HuH-7.5 (cell line): ENCODE data around the gene CYP11A1.

Source experiments
- DNase-seq: peaks from one replicate; pipeline ENCODE4 v3.0.0; 2011; ENCODE audit warnings: low spot score

The CYP11A1 gene

DNA sequence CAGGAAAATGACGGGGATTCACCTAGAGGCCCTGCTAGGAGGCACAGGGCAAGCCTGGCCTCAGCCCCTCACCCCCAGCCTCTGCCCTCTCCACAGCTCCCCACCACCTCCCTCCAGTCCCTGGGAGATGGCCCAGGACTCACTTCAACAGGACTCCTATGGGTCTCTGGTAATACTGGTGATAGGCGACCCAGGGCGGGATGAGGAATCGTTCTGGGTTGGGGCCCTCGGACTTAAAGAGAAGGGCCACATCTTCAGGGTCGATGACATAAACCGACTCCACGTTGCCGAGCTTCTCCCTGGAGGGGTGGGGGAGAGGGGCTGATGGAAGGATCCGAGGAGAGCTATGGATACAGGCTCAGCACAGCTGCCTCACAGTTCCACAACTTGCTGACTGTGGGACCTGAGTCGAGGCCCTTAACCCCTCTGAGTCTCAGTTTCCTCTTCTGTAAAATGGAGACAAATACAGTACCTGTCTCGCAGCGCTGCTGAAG, 19.6 kb downstream of the CYP11A1 start:
- no peak for DNase-seq

DNA sequence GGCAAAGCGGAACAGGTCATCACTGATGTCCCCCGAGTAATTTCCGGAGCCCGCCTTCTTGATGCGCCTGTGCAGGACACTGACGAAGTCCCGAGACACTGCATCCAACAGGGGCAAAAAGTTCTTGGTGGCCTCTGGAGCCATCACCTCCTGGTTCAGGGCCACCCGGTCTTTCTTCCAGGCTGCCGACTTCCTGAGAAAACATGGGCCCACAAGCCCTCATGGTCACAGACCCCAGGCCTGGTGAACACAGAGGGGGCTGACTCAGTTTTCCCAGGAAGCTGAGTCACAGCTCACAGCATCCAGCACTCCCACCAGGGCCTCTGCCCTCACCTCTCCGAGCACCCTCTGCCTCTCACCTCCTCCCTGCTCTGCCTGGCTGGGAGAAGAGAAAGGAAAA, 22.4 kb downstream of the CYP11A1 start:
- no peak for DNase-seq

DNA sequence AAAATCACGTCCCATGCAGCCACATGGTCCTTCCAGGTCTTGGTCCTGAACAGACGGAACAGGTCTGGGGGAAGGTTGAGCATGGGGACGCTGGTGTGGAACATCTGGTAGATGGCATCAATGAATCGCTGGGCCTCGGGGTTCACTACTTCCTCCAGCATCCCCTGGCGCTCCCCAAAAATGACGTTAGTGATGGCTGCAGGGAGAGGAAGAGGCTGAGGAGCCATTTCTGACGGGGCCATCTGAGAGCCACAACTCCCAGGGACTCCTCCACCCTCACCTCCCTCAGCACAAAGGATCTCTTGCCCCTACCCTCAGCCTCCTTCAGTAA, 23.7 kb downstream of the CYP11A1 start:
- DNase-seq: no peak

DNA sequence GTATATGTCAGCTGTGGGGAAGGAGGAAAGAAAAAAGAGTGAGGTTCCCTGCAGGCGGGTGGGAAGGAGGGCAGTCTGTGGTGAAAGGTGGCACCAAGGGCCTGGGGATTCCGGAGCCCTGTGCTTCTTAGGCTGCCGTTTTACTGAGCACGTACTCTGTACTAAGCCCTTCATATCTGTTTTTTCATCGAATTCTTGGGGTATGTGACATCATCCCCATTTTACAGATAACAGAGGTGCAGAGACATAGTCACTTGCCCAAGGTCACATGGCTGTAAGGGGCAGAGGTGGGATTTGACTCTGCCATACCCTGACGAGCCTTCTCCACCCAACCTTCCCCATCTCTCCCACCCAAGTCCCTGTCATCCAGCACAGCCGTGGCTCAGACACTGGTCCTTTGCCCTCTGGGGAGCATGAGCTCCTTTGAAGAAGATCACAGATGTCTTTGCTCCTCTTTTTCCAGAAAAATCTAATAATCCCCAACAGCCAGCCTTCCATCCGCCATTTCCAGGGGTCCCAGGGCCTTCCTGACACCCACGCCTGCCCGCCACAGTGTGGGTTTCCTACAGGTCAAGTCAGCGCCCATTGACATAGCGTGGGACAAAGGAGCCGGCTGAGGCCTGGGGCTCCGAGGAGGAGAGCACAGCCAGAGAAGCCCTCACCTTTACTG, 24.2 kb downstream of the CYP11A1 start:
- DNase-seq: no peak

DNA sequence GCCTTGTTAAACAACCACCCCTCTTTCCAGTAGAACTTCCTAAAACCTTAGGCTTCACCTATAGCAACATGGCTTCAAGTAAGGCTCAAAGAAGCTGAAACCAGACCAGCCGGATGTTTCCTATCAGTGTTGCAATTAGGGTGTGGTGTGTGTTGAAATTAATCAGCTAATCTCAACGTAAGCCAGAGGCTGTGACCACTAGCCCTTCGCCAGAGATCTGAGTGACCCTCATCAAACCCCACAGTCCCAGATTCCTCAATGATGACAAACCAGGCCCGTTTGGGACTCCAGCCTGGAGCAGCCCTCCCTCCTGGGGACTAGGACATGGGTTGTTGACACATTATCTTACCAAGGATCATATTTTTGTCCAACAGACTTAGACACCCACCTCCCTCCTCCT, 27.3 kb downstream of the CYP11A1 start:
- DNase-seq: no peak

DNA sequence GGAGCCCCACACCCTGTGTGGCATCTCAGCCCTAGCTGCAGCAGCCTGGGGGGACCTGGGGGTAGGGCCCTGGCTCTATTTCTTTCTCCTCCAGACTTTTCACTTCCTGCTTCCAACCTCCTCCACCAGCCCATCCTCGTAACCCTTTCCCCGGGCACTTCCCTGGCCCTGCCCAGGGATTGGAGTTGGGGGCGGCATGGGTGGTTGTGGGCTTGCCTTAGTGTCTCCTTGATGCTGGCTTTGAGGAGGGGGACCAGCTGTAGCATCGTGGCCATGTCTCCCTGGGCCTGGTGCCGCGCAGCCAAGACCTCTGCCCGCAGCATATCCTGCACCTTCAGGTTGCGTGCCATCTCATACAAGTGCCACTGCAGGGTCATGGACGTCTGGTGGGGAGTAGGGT, 28.1 kb downstream of the CYP11A1 start:
- DNase-seq: no peak

DNA sequence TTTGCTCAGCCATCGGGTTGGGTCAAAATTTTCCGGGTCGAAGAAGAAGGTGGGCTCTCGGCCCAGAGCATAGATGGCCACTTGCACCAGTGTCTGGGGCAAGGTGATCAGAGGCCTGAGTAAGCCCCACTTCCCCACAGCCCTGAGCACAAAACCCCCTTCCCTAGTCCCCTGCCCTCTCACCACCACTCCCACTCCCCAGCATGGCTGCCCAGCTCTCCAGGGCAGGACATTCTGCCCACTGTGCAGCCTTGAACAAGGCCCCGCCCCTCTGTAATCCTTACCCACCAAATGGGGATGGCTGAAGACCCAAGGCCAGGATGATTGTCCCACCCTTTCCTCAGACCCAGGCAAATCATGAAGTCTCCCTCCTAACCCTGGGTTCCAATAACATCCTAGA, 28.8 kb downstream of the CYP11A1 start:
- DNase-seq: no peak

DNA sequence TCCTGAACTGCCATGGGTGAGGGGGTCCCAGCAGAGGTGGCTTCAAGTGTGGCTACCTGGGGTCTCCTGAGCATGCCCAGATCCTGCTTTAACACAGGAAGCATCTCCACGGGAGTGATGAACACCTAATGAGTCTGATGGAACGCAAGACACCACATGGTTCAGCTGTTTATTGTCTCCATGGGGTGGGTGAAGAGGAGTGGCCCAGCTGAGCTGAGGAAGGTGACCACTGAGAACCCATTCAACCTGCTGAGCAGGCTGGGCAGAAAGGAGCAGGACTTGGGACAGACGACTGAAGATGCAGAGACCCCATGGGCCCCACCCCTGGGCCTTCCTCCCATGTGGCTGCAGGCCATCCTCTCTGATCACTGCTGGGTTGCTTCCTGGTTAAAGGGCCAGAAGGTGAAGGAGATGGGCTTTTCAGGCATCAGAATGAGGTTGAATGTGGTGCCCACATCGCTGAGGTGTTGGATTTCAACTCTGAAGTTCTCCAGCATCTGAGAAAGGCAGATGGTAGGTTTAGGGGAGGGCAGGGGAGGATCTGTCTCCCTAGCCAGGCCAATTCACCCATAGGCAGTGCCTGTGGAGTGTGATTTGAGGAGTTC, 29.7 kb downstream of the CYP11A1 start:
- DNase-seq: no peak

DNA sequence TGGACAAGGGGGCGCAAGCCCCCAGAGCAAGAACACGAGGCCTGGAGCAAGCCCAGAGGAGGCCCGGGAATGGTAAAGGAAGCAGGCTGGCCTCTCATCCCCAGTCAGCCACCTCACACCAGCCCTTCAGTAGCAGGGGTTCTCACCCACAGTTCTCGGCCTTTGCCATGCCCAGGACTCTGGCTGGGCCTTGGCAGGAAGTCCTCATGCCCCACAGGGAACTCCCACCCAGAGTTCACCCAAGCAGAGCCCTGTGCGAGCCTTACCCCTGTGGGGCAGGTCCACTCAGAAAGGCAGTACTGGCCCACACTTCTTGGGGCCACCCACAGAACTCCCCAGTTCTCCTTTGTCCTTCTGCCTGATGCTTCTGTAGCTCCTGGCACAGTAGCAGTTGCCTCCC, 30.3 kb downstream of the CYP11A1 start:
- DNase-seq: no peak

DNA sequence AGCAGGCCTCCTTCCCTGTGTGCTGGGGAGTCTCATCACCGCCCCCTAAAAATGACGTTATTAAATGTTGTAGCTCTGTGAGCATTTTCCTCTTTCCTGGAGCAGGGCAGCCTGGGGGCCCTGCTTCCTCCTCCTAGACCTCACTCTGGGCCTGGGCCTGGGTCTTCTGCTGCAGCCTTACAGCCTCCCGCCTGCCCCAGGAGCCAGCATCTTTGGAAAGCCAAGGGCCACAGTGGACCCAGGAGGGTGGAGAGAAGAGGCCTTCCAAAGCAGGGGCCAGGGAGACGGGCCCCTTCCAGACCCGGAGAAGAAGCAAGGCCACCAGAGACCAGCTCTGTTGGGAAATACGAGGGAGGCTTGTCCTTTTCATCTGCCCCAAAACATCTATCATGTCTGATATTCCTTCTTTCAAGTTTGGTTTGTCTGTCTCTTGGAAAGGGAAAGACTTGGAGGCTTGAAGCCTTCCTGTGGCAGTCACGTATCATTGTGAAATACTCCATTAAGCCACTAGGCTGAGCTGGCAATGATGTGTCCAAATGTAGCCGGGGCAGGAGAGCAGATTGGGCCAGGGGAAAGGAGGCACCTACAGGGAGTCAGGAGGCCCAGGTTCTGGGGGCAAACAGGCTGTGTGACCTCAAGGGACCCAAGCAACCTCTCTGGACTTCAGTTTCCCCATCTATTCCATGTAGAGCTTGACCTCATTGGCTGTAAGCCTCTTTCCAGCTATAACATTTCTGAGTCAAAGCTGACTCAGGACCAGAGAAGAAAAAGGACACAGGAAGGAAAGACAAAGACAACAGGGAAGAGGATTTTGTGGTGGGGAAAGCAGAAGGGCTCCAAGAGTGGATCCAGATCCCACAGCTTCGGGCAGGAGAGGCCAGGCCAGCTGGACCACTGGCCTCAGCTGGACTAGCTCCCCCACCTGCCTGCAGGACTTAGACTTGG, 31.1 kb downstream of the CYP11A1 start:
- DNase-seq: no peak

DNA sequence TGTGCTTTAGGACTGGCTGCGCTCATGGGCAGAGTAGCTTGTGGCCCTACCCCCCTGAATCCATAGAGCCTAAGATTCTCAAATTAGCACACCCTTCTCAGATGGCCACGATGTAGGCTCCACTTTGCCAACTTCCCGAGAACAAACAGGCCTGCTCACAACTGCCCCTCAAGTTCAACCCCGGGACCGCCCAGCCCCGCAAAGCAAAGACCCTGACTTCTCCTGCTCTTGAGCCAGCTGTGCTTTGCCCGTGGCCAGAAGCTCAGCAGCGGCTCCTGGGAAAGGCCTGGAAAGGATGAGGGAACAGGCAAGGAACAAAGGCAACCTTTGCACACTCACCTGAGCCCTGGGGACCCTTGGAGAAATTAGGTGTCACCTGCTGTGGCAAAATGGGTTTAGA, 32.0 kb downstream of the CYP11A1 start:
- no peak for DNase-seq

DNA sequence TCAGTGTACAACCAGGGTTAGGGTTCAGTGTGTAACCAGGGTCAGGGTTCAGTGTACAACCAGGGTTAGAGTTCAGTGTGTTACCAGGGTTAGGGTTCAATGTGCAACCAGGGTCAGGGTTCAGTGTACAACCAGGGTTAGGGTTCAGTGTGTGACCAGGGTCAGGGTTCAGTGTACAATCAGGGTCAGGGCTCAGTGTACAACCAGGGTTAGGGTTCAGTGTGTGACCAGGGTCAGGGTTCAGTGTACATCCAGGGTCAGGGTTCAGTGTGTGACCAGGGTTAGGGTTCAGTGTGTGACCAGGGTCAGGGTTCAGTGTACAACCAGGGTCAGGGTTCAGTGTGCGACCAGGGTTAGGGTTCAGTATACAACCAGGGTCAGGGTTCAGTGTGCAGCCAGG, 33.3 kb downstream of the CYP11A1 start:
- DNase-seq: no peak

DNA sequence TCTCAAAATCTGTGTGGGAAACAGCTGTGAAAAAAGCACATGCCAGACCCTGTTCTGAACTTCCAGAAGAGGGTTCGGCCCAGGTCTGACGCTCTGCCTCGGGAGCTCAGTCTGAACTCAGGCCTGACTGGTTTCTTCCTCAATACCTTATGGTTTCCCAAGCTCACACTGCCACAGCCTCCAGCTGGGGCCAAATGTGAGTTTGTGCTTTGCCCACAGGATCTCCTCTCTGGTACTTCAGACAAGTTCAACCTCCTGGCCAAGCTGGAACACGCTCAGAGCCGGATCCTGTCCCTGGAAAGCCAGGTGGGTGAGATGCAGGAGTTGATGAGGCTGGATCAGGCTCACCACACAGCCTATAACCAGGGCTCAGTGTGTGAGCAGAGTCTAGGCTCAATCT, 33.8 kb downstream of the CYP11A1 start:
- no peak for DNase-seq

DNA sequence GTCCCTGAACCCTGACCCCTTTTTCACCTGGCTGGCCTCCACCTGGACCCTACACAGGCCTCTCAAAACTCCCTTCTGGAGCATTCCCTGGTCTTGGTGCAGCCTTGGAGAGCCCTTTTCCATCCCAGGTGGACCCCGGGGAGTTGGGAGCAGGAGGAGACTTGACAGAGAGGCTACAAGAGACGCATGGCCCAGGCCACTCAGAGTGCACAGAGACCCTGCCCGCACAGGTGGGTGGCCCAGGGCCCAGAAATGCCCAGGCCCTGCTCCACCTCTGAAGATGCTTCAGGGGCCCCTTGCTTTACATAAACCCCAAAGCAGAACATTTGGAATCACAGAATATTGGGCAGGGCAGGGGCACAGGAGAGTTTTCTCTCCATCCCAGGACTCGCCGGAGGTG, 34.4 kb downstream of the CYP11A1 start:
- DNase-seq: no peak

DNA sequence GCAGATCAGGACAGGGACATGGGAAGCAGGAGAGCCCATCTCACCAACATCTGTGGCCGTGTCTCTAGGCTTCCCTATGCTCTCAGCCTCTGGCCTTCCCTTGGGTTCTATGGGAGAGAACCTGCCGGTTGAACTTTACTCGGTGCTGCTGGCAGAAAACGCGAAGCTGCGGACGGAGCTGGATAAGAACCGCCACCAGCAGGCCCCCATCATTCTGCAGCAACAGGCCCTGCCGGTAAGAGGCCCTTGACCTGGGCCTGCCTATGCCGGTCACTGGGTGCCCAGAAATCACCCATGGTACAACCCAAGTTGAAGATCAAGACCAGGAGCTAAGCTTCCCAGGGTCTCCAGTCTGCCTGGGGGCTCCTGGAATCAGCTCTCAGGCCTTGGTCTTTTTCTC, 34.8 kb downstream of the CYP11A1 start:
- no peak for DNase-seq

DNA sequence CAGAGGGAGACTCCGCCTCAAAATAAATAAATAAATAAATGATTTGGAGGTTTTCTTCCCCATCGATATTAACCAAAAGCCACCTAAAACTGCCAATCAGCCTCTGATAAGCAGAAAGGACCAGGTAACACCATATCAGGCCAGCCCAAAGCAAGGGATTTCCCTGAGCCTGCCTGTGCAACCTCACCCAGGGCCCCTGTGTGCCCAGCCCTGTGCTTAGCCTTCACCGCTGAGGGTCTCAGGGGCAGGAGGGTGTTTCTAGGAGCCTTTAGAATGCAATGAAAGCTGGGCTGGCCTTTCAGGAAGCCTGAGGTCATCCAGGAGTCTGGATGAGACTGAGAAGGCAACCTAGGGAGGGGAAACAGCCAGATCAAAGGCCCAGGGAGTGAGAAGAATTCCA, 35.4 kb downstream of the CYP11A1 start:
- no peak for DNase-seq

DNA sequence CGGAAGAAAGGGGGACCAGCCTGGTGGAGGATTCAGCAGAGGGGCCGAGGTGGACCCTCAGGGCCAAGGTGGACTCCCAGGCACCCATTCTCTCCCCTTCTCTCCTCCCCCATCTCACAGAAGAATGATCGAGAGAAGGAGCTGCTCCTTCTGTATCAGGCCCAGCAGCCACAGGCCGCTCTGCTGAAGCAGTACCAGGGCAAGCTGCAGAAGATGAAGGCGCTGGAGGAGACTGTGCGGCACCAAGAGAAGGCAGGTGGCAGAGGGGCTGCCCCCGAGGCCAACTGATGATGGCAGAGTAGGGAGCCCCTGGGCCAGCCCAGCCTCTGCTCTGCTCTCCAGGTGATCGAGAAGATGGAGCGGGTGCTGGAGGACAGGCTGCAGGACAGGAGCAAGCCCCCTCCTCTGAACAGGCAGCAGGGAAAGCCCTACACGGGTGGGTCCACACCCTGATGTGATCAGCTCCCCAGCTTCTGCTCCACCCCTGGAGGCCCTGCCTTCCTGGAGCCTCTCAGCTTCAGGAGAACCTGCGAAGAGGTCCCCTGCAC, 36.5 kb downstream of the CYP11A1 start:
- no peak for DNase-seq

DNA sequence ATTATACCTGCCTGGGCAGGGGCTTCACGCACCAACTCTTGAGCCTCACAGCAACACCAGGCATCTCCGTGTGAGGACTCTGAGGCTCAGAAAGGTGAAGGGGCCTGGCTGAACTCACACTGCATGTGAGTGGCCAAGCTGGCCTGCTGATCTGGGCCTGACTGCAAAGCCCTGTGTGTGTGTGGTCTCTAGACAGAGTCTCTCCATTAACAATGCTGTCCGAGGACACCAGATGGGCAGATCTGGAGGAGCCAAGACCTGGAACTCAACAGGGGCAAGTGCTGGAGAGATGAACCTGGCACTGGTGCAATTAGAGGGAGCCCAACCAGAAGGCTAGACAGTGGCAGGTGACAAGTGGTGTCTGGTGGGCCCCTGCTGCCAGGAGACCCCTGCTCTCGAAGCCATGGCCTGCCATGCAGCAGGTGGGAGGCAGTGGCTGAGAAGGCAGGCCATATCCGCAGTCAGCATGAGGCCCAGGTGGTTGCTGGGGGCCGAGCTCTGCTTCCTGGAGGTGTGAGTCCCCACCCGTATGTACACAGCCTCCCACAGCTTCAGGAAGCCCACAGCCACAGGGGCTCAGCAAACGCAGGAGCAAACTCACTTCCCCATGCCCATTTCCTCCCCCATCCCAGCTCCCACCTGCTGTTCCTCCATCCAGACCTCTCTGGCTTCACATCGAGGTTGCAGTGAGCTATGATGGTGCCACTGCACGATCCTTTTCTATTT, 39.0 kb downstream of the CYP11A1 start:
- no peak for DNase-seq

DNA sequence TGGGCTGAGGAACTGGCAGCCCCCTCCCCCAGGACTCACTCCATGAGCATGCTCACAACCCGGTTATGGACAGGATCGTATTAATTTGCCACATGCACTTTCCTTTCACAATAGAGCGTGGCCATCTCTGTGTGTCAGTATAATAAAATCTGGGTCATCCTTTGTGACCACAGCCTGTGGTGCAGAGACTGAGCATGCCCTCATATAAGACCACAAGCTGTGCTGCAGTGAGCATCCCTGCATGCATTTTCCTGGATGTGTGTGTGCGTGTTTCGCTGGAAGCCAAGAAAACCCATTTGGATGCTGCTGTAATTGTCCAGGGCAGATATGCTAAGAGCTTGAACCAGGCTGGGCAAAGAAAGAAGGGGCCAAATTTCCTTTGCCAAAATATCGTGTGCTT, 39.7 kb downstream of the CYP11A1 start:
- DNase-seq: no peak

DNA sequence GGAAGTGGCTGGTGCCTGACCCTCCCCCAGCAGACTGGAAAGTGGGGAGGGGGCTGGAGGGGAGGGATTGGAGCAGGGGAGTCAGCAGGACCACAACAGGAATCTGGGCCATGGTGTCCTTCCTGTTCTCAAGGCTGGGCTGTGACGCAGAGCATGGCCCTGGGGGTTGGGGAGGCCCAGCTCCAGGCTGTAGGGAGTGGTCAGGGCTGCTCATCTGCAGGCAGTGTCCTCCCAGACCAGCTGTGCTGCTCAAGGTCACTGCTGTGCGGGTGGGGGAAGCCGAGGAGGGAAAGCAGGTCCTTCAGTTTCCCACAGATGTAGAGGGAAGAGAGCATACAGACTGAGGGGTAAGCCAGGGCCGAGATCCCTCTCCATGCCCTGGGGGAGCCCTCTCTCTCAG, 40.7 kb downstream of the CYP11A1 start:
- no peak for DNase-seq

DNA sequence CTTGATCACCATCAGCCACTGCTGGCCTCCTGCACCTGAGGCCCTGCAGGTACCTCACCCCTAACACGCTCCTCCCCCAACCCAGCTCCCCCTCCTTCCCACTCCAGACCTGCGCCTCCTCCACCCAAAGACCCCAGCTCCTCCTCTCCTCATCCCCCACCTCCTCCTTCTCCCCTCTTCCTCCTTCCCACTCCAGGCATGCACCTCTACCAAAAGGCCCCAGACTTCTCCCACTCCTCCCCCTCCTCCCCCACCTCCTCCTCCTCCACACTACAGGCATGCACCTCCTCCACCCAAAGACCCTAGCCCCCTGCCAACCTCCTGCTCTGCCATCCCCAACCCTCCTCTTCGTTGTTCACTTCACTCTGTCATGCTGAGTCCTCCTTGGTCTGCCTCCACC, 42.7 kb downstream of the CYP11A1 start:
- DNase-seq: no peak

DNA sequence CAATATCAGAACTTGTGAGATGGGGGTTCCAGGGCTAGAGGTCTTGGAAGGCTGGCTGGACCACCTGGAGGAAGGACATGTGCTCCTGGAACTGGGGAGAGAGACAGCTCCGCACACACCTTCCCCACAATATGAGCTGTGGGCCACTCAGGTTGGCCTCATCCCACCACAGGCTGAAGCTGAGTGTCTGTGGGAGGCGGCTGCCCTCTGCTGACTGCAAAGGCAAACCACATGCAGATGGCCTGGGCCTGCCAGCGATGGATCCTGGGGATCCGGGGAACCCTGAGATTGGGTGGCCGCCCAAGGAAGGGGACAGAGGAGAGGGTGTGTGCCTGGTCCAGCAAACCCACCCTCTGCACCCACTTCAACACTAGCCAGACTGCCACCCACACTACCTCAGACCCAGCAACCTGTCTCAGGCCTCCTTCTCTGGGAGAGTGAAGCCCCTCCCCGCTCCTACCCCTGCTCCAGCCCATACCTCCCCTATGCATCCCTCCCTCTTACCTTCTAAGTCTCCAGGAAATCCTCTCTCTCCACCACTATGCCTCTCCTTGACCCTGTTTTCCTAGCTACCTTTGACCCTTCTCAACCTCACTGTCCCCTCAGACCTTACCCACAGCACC, 44.8 kb downstream of the CYP11A1 start:
- peak; percentile 88 for DNase-seq
